Neural progenitor cell (in vitro differentiated cells): ENCODE measurements around the gene TPMT. TPM values are rescaled to one million over a fixed set of nuclear protein-coding genes. Genes with fewer than 3 reads are reported as not detected.

Experiments used
- DNase-seq: peaks from one replicate; pipeline ENCODE4 v3.0.0-alpha.2; 2016; ENCODE audit warnings: low spot score
- H2AFZ ChIP-seq: fragments of 200-600 bp; sonication (generic); replicated peaks from 2 replicates; pipeline ENCODE4 v1.6.1; 2016; ENCODE audit warnings: antibody characterized with exemption
- H3F3A ChIP-seq: fragments of 200-600 bp; sonication (generic); 2 replicates; pipeline ENCODE4 v1.6.1; 2016; ENCODE audit warnings: antibody characterized with exemption, low read depth
- H3K27ac ChIP-seq: fragments of 200-600 bp; sonication (generic); 2 replicates; pipeline ENCODE4 v1.5.1; 2016; ENCODE audit warnings: mild to moderate bottlenecking
- H3K27me3 ChIP-seq: fragments of 200-600 bp; sonication (generic); 2 replicates; pipeline ENCODE4 v1.6.1; 2016; ENCODE audit warnings: mild to moderate bottlenecking, moderate library complexity
- H3K36me3 ChIP-seq: fragments of 200-600 bp; sonication (generic); 2 replicates; pipeline ENCODE4 v1.5.1; 2016
- H3K4me1 ChIP-seq: fragments of 200-600 bp; sonication (generic); 2 replicates; pipeline ENCODE4 v1.6.1; 2016; ENCODE audit warnings: mixed run types
- H3K4me2 ChIP-seq: fragments of 200-600 bp; sonication (generic); 2 replicates; pipeline ENCODE4 v1.6.1; 2016
- H3K4me3 ChIP-seq: fragments of 200-600 bp; sonication (generic); 2 replicates; pipeline ENCODE4 v1.5.1; 2016
- H3K79me2 ChIP-seq: fragments of 200-600 bp; sonication (generic); 2 replicates; pipeline ENCODE4 v1.6.1; 2016; ENCODE audit warnings: low read depth
- H3K9ac ChIP-seq: fragments of 200-600 bp; sonication (generic); 2 replicates; pipeline ENCODE4 v1.6.1; 2016
- H3K9me3 ChIP-seq: fragments of 200-600 bp; sonication (generic); 2 replicates; pipeline ENCODE4 v1.5.1; 2016; ENCODE audit warnings: low read depth
- H4K20me1 ChIP-seq: fragments of 200-600 bp; sonication (generic); 2 replicates; pipeline ENCODE4 v1.6.1; 2016; ENCODE audit warnings: low read depth
- H3K27ac Mint-ChIP-seq: 3 replicates; pipeline ENCODE4 v1.8.0; 2021; ENCODE audit warnings: mixed read lengths
- H3K27me3 Mint-ChIP-seq: 2 replicates; pipeline ENCODE4 v1.8.0; 2022; ENCODE audit warnings: low read depth, mild to moderate bottlenecking, inconsistent platforms, moderate library complexity, mixed read lengths; ENCODE audit not compliant: insufficient read depth
- H3K36me3 Mint-ChIP-seq: 3 replicates; pipeline ENCODE4 v1.8.0; 2021; ENCODE audit warnings: mixed read lengths
- H3K4me1 Mint-ChIP-seq: 3 replicates; pipeline ENCODE4 v1.8.0; 2021; ENCODE audit warnings: mixed read lengths
- H3K4me3 Mint-ChIP-seq: 3 replicates; pipeline ENCODE4 v1.8.0; 2021; ENCODE audit warnings: mild to moderate bottlenecking, moderate library complexity, mixed read lengths
- H3K9me3 Mint-ChIP-seq: 3 replicates; pipeline ENCODE4 v1.8.0; 2020; ENCODE audit warnings: mixed read lengths
- EZH2 ChIP-seq: fragments of 200-600 bp; sonication (generic); IDR thresholded peaks from 2 replicates; pipeline ENCODE4 v1.6.1; 2017; ENCODE audit warnings: antibody characterized with exemption, mild to moderate bottlenecking, moderate library complexity
- EZH2phosphoT487 ChIP-seq: fragments of 200-600 bp; sonication (generic); IDR thresholded peaks from 2 replicates; pipeline ENCODE4 v1.6.1; 2017; ENCODE audit warnings: antibody characterized with exemption
- total RNA-seq: library from RNA; depleted of rRNA; stranded (reverse); fragments of >200 nt; gene quantifications from 2 replicates; pipeline ENCODE4 v1.2.3, GENCODE V29; 2015; ENCODE audit warnings: low replicate concordance
- TF ChIP-seq, protein P1 (sequence below): fragments of 200-600 bp; sonication (generic); IDR thresholded peaks from 2 replicates; pipeline ENCODE4 v1.5.1; 2017; ENCODE audit warnings: antibody characterized with exemption, mild to moderate bottlenecking

TPMT gene
- total RNA-seq, 1 donor from 2014 or later = 22.1 TPM

DNA sequence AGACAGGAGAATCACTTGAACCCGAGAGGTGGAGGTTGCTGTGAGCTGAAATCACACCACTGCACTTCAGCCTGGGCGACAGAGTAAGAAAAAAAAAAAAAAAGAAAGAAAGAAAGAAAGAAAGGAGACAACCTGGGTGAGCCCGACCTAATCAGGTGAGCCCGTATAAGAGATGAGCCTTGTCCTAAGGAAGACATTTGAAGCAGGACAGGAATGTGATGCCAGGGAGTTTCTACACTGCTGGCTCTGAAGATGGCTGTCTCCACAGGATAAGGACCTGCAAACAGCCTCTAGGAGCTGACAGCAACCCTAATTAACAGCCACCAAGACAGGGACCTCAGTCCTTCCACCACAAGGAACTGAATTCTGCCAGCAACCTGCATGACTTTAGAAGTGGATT is 74.3 kb downstream of the TPMT start:
- no peak overlapping the region for H3K4me2 ChIP-seq
- H3K27ac ChIP-seq = no peak overlapping the region
- H3K79me2 ChIP-seq = no peaks in the 10 kb centered on the region
- Mint-ChIP-seq H3K27me3 (peaks cover 3% of the 10 kb centered on the region), H3K9me3 (no peaks in the 10 kb centered on the region), H3K27ac (no peak overlapping the region), H3K36me3 (peaks cover 2% of the 10 kb centered on the region), H3K4me1 (no peaks in the 10 kb centered on the region), H3K4me3 (no peak overlapping the region)
- no peak overlapping the region for H2AFZ ChIP-seq
- H3K4me1 ChIP-seq = no peaks in the 10 kb centered on the region
- no peaks in the 10 kb centered on the region for H3K36me3 ChIP-seq
- DNase-seq = no peak
- no peak overlapping the region for H3K4me3 ChIP-seq
- H3F3A ChIP-seq = no peaks in the 10 kb centered on the region
- no peaks in the 10 kb centered on the region for H3K27me3 ChIP-seq
- no peaks in the 10 kb centered on the region for H4K20me1 ChIP-seq
- TF ChIP-seq, protein P1, sequence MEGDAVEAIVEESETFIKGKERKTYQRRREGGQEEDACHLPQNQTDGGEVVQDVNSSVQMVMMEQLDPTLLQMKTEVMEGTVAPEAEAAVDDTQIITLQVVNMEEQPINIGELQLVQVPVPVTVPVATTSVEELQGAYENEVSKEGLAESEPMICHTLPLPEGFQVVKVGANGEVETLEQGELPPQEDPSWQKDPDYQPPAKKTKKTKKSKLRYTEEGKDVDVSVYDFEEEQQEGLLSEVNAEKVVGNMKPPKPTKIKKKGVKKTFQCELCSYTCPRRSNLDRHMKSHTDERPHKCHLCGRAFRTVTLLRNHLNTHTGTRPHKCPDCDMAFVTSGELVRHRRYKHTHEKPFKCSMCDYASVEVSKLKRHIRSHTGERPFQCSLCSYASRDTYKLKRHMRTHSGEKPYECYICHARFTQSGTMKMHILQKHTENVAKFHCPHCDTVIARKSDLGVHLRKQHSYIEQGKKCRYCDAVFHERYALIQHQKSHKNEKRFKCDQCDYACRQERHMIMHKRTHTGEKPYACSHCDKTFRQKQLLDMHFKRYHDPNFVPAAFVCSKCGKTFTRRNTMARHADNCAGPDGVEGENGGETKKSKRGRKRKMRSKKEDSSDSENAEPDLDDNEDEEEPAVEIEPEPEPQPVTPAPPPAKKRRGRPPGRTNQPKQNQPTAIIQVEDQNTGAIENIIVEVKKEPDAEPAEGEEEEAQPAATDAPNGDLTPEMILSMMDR = no peak
- TF ChIP-seq EZH2 (no peak), EZH2phosphoT487 (no peak)
- H3K9me3 ChIP-seq = no peaks in the 10 kb centered on the region
- H3K9ac ChIP-seq = no peak overlapping the region

DNA sequence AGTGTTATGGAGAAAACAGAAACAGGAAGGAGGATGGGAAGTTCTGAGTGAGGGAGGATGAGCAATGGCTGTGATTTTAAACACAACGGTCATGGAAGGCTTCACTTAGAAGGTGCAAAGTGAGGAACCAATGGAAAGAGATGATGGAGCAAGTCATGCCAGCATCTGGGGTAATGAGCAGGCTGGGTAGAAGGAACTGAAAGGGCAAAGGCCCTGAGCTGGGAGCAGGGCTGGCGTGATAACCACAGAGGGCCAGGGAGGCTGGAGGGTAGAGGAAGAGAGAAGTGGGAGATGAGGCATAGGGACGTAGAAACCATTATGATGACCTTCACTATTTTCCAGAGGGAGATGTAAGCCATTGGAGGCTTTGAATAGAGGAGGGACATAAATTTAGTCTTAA is 76.0 kb downstream of the TPMT start:
- H3K4me1 ChIP-seq = no peaks in the 10 kb centered on the region
- no peak for DNase-seq
- no peak overlapping the region for H3K4me2 ChIP-seq
- no peaks in the 10 kb centered on the region for H3K79me2 ChIP-seq
- no peaks in the 10 kb centered on the region for H3K36me3 ChIP-seq
- peaks cover 3% of the 10 kb centered on the region for H3K27me3 Mint-ChIP-seq
- no peak overlapping the region for H3K4me3 ChIP-seq
- peaks cover 7% of the 10 kb centered on the region for H3K9me3 Mint-ChIP-seq
- no peaks in the 10 kb centered on the region for H3K4me1 Mint-ChIP-seq
- H3K9me3 ChIP-seq = no peaks in the 10 kb centered on the region
- no peak overlapping the region for H2AFZ ChIP-seq
- H3K9ac ChIP-seq = no peak overlapping the region
- H3F3A ChIP-seq = no peaks in the 10 kb centered on the region
- no peaks in the 10 kb centered on the region for H4K20me1 ChIP-seq
- H3K27ac ChIP-seq = no peak overlapping the region
- H3K4me3 Mint-ChIP-seq = no peak overlapping the region
- H3K27ac Mint-ChIP-seq = no peak overlapping the region
- TF ChIP-seq EZH2 (no peak), EZH2phosphoT487 (no peak)
- TF ChIP-seq, protein P1 = no peak
- no peaks in the 10 kb centered on the region for H3K27me3 ChIP-seq
- H3K36me3 Mint-ChIP-seq = peaks cover 2% of the 10 kb centered on the region

Other genes with a start within 250 kb of the TPMT start
- gene KIF13A, start 167.4 kb downstream of the TPMT start, total RNA-seq = 26.0 and 29.0 TPM in 2 replicates
- gene NHLRC1, start 32.4 kb downstream of the TPMT start, total RNA-seq = not detected in 2 replicates
- gene KDM1B, start 345 bp upstream of the TPMT start, total RNA-seq = 11.6 and 16.9 TPM in 2 replicates
- 334 and 501 TPM in 2 replicates for gene DEK, start 109.5 kb upstream of the TPMT start, total RNA-seq
- 0.15 and 0.75 TPM in 2 replicates for gene RNF144B, start 232.3 kb upstream of the TPMT start, total RNA-seq